Activated T-cell treated with anti-CD3 and anti-CD28 coated beads, Interleukin-2, amount 50 U/mL, for 24 hours (primary cell): Measurements from ENCODE around the gene SCFD2.

ENCODE experiments used
- DNase-seq: peaks from one replicate; pipeline ENCODE4 v3.0.0-alpha.2; 2020
- H3K27ac Mint-ChIP-seq: 2 replicates; pipeline ENCODE4 v1.8.0; 2020; ENCODE audit warnings: mild to moderate bottlenecking, mixed read lengths
- H3K27me3 Mint-ChIP-seq: 2 replicates; pipeline ENCODE4 v1.8.0; 2020; ENCODE audit warnings: mixed read lengths
- H3K36me3 Mint-ChIP-seq: 2 replicates; pipeline ENCODE4 v1.8.0; 2020; ENCODE audit warnings: low read depth, mixed read lengths
- H3K4me1 Mint-ChIP-seq: 2 replicates; pipeline ENCODE4 v1.8.0; 2020; ENCODE audit warnings: low read depth, mixed read lengths
- H3K4me3 Mint-ChIP-seq: 2 replicates; pipeline ENCODE4 v1.8.0; 2020; ENCODE audit warnings: mild to moderate bottlenecking, moderate library complexity, mixed read lengths
- H3K9me3 Mint-ChIP-seq: 2 replicates; pipeline ENCODE4 v1.8.0; 2020; ENCODE audit warnings: mixed read lengths

The SCFD2 gene

DNA sequence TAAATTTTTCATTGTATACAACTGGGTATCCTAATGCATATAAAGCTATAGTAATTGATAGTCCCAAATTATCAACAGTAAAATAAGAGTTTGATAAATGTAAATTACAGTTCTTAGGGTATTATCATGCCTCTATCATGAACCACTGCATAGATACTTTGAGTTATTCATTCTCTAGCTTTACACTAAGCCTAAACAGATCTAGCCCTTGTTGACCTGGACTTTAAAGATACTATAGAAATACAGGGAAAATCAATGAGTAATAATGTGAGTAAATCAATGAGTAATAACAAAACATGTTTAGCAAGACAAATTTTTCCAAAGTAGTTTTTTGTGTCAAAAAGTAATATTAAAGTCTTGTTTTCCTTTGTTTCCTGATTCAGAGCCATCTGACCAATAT, 228.4 kb downstream of the SCFD2 start:
- H3K4me1 Mint-ChIP-seq: peaks cover 36% of the 10 kb centered on the region
- H3K27ac Mint-ChIP-seq: peak overlapping the region; percentile 38
- H3K36me3 Mint-ChIP-seq: peaks cover 63% of the 10 kb centered on the region
- peaks cover 11% of the 10 kb centered on the region for H3K9me3 Mint-ChIP-seq
- DNase-seq: no peak
- no peaks in the 10 kb centered on the region for H3K27me3 Mint-ChIP-seq
- H3K4me3 Mint-ChIP-seq: no peak overlapping the region

DNA sequence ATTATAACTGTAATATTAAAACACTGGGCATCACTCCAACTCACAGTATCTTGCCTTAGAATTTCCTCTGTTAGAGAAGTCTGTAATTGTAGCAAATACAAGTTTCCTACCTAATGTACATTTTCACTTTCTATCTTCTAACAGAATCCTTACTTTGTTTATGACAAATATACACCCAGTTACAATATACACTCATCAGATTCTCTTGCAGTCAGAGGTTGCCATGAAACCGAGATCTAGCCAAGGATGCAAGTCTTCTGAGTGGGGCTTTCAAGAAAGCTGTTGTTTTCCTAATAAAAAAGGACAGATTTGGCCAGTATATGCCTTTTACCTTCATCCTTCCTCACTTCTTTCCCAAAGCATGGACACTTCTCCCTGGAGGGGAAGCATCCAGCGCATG, 228.9 kb downstream of the SCFD2 start:
- Mint-ChIP-seq H3K9me3 (peaks cover 11% of the 10 kb centered on the region), H3K36me3 (peaks cover 61% of the 10 kb centered on the region), H3K27me3 (no peaks in the 10 kb centered on the region), H3K27ac (peak overlapping the region; percentile 53), H3K4me1 (peaks cover 40% of the 10 kb centered on the region), H3K4me3 (no peak overlapping the region)
- no peak for DNase-seq

DNA sequence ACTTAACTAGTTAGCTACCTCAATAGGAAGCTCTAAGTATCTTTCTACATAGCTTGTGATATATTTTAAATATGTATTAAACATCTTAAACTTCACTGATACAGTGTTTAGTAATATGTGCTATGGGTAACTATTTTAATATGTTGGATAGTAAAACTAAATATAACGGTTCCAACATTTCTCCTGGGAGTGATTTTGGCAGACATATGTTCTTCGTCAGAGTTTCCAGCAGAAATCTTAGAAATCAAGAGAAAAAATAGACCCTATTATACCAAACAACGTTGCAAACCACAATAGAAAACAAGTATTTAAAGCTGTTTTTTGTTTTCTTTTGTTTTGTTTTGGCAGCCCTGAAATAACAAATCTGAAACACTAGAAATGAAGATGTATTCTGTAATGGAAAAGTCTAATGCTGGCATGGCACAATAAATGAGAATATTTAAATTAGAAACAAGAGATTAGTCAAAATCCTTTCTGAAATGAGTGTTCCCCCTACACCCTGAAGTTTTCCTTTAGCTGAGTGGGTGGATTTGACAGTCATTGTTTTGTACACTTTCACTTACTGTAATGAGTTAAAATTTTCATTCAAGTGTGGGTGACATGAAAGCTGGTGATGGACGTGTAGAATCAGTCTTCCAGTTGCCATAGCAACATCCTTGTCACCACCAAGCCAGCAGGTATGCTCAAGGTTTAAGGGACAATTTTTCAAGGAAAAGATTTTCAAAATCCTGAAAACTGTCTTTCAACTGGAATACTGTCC, 233.5 kb downstream of the SCFD2 start:
- Mint-ChIP-seq H3K9me3 (peaks cover 11% of the 10 kb centered on the region), H3K36me3 (peaks cover 58% of the 10 kb centered on the region), H3K27me3 (no peaks in the 10 kb centered on the region), H3K4me3 (no peak overlapping the region), H3K4me1 (peaks cover 34% of the 10 kb centered on the region), H3K27ac (peak overlapping the region; percentile 93)
- DNase-seq: no peak

DNA sequence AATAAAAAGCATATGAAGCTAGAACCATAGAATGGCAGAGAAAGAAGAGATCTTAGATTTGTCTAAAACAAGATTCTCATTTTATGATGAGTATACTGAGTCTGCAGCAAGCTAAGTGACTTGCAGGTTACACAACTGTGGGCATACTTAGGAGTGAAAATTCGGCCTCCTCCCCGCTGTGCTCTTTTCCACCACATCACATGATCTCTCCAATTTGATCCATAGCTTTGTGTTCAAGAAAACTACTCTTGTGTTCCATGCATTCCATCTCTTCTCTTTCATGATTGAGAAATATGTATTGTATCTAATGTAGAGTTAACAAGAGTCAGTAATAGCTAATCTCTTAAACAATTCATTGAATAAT, 234.3 kb downstream of the SCFD2 start:
- peak overlapping the region; percentile 79 for H3K27ac Mint-ChIP-seq
- no peak for DNase-seq
- peaks cover 61% of the 10 kb centered on the region for H3K36me3 Mint-ChIP-seq
- no peaks in the 10 kb centered on the region for H3K27me3 Mint-ChIP-seq
- H3K9me3 Mint-ChIP-seq: peaks cover 11% of the 10 kb centered on the region
- peaks cover 27% of the 10 kb centered on the region for H3K4me1 Mint-ChIP-seq
- no peak overlapping the region for H3K4me3 Mint-ChIP-seq

DNA sequence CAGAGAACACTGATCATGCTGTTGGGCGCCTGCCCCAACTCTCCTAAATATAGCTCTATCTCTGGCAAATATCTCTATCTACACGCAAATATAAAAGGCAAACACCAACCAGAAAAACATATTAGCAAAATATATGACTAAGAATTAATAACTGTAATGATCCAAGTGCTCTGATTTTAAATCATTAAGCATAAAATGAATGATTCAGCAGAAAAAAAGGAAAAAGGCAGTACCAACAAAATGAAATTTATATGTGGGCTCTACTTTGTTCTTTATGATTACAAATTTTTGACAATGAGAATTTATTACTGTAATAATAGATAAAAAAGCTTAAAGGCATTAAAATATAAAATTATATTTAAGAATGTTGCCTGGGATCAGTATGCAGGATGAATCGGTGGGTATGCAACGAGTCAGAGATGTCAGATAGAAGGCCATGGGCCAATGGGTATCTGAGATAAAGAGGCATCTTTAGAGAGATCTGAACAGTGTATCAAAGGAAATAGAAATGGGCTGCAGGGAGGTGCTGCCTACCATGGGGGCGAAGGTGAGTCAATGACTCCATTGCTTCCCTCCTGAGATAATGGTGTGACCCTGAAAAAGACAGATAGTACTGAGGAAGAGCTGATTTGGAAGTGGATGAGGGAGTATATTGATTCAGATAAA, 234.8 kb downstream of the SCFD2 start:
- Mint-ChIP-seq H3K27me3 (no peaks in the 10 kb centered on the region), H3K36me3 (peaks cover 60% of the 10 kb centered on the region), H3K9me3 (peaks cover 11% of the 10 kb centered on the region), H3K4me1 (peaks cover 26% of the 10 kb centered on the region), H3K27ac (peak overlapping the region; percentile 79), H3K4me3 (no peak overlapping the region)
- DNase-seq: no peak

DNA sequence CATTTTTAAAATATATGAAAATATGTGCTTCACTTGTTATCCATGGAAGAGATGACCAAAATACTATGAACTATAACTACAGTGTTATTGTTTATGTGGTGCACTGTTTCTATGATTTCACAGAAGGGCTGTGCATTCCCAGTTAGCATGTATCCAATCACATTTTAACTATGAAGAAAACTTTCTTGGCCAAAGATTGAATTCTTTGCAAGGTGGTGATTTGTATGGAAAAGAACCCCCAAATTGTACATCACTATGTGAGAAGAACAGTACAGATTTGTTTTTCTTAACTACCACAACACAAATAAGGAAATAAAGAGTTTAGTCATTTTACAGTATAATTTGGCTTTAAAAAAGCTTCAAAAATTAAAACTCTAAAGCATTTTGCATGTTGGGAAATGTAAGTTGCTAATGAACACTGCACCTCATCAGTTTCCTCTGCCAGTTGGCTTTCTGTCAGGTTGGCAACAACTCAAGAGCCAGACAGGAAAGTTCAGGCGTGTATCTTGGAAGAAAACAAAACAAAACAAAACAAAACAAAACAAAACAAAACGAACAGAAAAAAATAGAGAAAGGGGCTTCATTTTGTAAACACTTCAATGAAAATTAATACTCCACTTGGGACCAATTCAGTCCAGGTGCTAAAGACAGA, 237.0 kb downstream of the SCFD2 start:
- Mint-ChIP-seq H3K4me1 (peaks cover 26% of the 10 kb centered on the region), H3K27me3 (no peaks in the 10 kb centered on the region), H3K4me3 (no peak overlapping the region), H3K36me3 (peaks cover 59% of the 10 kb centered on the region), H3K27ac (no peak overlapping the region), H3K9me3 (peaks cover 8% of the 10 kb centered on the region)
- DNase-seq: no peak

DNA sequence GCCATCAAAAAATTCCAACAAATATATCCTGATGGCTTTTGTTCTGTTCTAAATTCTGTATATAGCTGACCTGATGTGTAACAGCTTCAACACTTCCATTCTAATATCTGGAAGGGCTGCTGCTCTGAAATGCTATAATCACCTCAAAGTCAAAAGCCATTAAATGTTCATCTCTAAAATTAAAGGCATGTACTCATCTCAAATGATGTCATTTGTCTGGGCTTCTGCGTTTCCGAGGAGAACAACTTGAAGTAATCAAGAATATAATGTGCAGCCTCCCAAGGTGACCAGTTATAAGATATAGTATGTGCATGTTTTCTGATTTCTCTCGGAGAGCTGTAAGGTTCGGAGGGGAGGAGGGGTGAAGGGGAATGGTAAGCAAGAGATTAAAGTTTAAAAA, 237.6 kb downstream of the SCFD2 start:
- H3K27me3 Mint-ChIP-seq: no peaks in the 10 kb centered on the region
- peaks cover 6% of the 10 kb centered on the region for H3K9me3 Mint-ChIP-seq
- H3K27ac Mint-ChIP-seq: no peak overlapping the region
- peaks cover 23% of the 10 kb centered on the region for H3K4me1 Mint-ChIP-seq
- H3K36me3 Mint-ChIP-seq: peaks cover 53% of the 10 kb centered on the region
- no peak overlapping the region for H3K4me3 Mint-ChIP-seq
- no peak for DNase-seq

DNA sequence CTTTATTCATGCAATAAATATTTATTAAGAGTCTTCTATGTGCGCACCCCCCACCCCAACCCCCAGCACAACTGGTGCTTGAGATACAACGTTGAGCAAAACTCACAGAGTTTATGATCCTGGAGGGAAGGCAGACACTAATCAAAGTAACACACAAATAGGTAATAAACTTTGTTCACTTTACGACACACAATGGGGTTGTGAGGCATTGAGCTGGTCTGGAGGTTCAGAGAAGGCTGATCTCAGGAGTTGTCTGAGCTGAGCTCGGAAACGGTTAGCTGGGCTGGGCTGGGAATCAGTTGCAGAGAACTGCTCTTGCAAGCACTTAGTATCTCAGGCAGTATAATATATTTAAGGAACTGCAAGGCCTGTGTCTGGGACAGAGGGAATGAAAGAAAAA, 238.5 kb downstream of the SCFD2 start:
- Mint-ChIP-seq H3K27ac (no peak overlapping the region), H3K9me3 (peaks cover 3% of the 10 kb centered on the region), H3K4me3 (no peak overlapping the region), H3K36me3 (peaks cover 52% of the 10 kb centered on the region), H3K27me3 (no peaks in the 10 kb centered on the region), H3K4me1 (peaks cover 20% of the 10 kb centered on the region)
- DNase-seq: no peak

DNA sequence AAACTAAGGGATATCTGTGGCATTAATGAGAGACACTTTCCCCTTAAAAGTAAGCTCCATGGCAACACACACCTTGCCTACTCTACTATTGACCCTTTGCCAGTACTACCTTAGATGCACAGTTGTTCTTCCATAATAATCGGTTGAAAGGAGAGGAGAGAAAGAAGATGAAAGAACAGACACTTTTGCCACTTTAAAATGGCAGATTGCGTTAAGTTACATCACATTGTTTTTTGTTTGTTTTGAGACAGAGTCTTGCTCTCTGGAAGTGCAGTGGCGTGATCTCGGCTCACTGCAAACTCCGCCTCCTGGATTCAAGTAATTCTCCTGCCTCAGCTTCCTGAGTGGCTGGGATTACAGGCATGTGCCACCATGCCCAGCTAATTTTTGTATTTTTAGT, 239.8 kb downstream of the SCFD2 start:
- Mint-ChIP-seq H3K9me3 (no peaks in the 10 kb centered on the region), H3K27ac (no peak overlapping the region), H3K27me3 (no peaks in the 10 kb centered on the region), H3K4me1 (peaks cover 9% of the 10 kb centered on the region), H3K36me3 (peaks cover 44% of the 10 kb centered on the region), H3K4me3 (no peak overlapping the region)
- no peak for DNase-seq

DNA sequence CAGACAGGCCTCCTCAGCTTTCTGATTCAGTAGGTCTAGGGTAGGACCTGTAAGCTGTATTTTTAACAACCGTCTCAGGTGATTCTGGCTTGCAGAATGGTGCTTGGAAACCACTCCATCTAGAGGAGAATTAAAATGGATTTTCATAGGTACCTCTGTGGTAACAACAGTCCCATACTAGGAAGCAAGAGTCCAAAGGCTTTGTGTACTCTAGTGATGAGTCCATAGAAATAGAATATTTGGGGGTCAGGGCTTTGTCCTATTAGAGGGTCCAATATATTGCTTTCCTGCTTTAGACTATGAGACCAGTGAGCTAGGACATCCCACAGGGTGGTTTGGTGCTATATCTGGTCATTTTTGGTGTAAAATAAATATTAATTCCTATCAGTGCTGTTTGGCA, 242.0 kb downstream of the SCFD2 start:
- no peak for DNase-seq
- H3K9me3 Mint-ChIP-seq: no peaks in the 10 kb centered on the region
- peaks cover 41% of the 10 kb centered on the region for H3K36me3 Mint-ChIP-seq
- H3K4me1 Mint-ChIP-seq: peaks cover 6% of the 10 kb centered on the region
- no peak overlapping the region for H3K27ac Mint-ChIP-seq
- no peak overlapping the region for H3K4me3 Mint-ChIP-seq
- no peaks in the 10 kb centered on the region for H3K27me3 Mint-ChIP-seq

DNA sequence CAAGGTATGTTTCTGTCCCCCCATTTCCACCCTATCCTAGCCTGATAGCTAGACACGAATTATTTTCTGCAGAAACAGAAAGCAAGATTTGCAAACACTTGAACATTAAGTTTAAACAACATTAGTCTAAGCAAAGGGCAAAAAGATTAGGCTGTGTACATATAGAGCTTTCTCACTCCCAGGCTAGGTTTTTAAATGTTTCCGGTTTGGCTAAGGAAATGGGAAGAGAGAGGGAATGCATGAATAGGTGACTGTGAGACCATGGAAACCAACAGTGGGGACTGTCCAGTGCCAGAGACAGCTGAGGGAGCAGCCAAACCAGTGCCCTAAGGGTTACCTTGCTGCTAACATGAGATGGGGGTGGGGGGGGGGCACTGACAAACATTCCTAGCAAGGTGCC, 242.7 kb downstream of the SCFD2 start:
- Mint-ChIP-seq H3K27ac (no peak overlapping the region), H3K4me3 (no peak overlapping the region), H3K9me3 (no peaks in the 10 kb centered on the region), H3K36me3 (peaks cover 41% of the 10 kb centered on the region), H3K27me3 (no peaks in the 10 kb centered on the region), H3K4me1 (peaks cover 11% of the 10 kb centered on the region)
- DNase-seq: no peak

DNA sequence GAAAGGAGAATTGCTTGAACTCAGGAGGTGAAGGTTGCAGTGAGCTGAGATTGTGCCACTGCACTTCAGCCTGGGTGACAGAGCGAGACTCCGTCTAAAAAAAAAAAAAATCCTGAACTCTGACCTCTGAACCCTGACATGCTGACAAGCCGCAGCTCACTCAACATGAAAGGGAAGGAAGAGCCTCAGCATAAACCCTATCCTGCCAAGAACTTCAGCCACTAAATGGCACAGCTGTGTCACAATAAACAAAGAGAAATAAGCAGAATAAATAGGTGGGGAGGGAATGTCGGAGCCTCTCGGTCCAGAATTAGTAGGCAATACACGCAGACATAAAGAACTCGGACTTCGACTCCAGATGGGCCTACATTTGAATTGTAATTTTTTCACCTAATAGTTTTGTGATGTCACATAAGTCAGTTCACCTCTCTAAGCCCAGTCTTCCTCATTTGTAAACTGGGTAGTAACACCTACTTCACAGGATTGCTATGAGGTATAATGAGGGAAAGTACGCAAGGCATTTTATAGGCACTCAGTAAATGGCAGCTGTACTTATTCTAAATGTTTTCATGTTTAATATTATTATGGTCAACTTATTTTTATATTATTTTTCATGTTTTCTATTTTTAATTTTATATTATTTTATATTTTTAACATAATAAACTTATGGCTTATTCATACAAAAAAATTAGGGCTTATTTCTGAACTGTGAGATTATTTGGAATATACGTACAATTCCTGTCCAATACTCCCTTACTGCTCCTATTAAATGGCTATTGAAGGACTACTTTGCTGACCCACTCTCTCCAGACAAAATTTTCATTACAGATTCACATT, 243.4 kb downstream of the SCFD2 start:
- DNase-seq: no peak
- Mint-ChIP-seq H3K4me1 (peaks cover 16% of the 10 kb centered on the region), H3K36me3 (peaks cover 41% of the 10 kb centered on the region)

DNA sequence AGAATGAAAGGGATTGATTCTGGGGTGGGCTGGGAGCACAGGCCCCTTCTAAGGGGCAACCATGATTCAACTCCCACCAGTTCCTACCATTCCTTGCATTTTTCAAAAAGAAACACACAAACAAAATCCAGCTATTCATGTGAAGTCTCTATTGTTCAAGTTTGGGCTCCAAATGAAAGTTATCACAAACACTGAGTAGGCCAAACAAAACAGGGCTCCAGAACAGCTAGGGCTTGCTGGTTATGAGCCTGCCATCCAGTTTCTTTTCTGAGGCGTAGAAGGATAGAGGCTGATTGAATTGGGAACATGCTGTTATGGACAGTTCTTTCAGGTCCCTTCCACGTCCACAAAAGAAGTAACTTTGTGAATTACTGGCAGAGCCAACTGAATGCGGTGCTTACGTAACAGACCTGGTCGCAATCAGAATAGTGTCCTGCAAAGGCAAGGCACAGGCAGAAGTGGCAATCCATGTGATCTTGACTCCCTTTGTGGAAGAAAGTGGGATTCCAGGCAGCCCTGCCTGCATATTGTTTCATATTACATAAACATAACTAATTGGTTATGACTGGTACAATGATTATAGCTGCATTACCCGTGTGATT, 244.5 kb downstream of the SCFD2 start:
- Mint-ChIP-seq H3K4me1 (peaks cover 27% of the 10 kb centered on the region), H3K4me3 (no peak overlapping the region)
- no peak for DNase-seq

More for the DNA sequence above, 243.4 kb downstream of the SCFD2 start:
- Mint-ChIP-seq H3K27ac (peak overlapping the region; percentile 29), H3K9me3 (no peaks in the 10 kb centered on the region), H3K4me3 (no peak overlapping the region), H3K27me3 (no peaks in the 10 kb centered on the region)

DNA sequence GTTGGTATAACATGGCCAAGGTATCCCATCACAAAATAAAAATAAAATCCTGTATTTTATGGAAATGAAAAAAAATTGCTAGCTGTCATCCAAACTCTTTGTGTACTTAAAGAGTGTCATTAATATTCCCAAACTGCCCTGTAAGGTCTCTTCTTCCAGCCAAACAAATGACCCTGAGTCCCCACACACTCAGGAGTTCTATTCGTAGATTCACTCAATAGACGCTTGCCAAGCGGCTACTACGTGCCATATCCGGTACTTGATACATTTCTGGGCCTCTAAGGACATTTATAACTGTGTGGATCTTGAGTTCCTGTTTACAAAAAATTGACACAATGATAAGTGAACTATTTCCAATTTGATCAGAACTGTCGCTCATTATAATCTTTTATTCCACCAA, 245.1 kb downstream of the SCFD2 start:
- Mint-ChIP-seq H3K27ac (no peak overlapping the region), H3K9me3 (no peaks in the 10 kb centered on the region), H3K4me1 (peaks cover 28% of the 10 kb centered on the region), H3K4me3 (no peak overlapping the region), H3K36me3 (peaks cover 31% of the 10 kb centered on the region), H3K27me3 (no peaks in the 10 kb centered on the region)
- DNase-seq: no peak

More for the DNA sequence above, 244.5 kb downstream of the SCFD2 start:
- Mint-ChIP-seq H3K27me3 (no peaks in the 10 kb centered on the region), H3K27ac (no peak overlapping the region), H3K9me3 (no peaks in the 10 kb centered on the region), H3K36me3 (peaks cover 32% of the 10 kb centered on the region)
